OCI-LY3 (cell line): ENCODE measurements around the gene SOCS1.
"Not testable (repeated sequence)": the region's sequence is repeated elsewhere in the genome, so short reads cannot be mapped to it uniquely, and the experiment has no call there.

Experiments
- H2AFZ ChIP-seq: fragments of 200-600, 300-600 bp; shearing (Covaris generic); 2 replicates; pipeline ENCODE4 v1.6.0; 2014; ENCODE audit warnings: antibody characterized with exemption, low read depth, low read length
- H3K27ac ChIP-seq: fragments of 200-600, 300-600 bp; sonication (generic); 2 replicates; pipeline ENCODE4 v1.5.1; 2014; ENCODE audit warnings: mild to moderate bottlenecking, low read length, moderate library complexity, mixed read lengths
- H3K27me3 ChIP-seq: fragments of 200-600, 300-600 bp; sonication (generic); 2 replicates; pipeline ENCODE4 v1.6.1; 2014; ENCODE audit warnings: low read depth, low read length, mixed read lengths
- H3K36me3 ChIP-seq: fragments of 200-600, 300-600 bp; sonication (generic); replicated peaks from 2 replicates; pipeline ENCODE3; 2014; ENCODE audit warnings: low read depth, low read length, mixed read lengths
- H3K4me1 ChIP-seq: fragments of 300-600, 200-600 bp; sonication (generic); 2 replicates; pipeline ENCODE4 v1.6.1; 2014; ENCODE audit warnings: low read length, mixed read lengths
- H3K4me2 ChIP-seq: fragments of 200-600, 300-600 bp; sonication (generic); 2 replicates; pipeline ENCODE4 v1.6.1; 2014; ENCODE audit warnings: low read length, mixed read lengths
- H3K4me3 ChIP-seq: fragments of 300-600, 200-600 bp; sonication (generic); 2 replicates; pipeline ENCODE4 v1.5.1; 2014; ENCODE audit warnings: antibody characterized with exemption, mild to moderate bottlenecking, low read length, moderate library complexity
- H3K79me2 ChIP-seq: fragments of 300-600, 200-600 bp; shearing (Covaris generic); 2 replicates; pipeline ENCODE4 v1.6.1; 2014; ENCODE audit warnings: mild to moderate bottlenecking, low read length, mixed read lengths
- H3K9ac ChIP-seq: fragments of 300-600, 200-600 bp; shearing (Covaris generic); 2 replicates; pipeline ENCODE4 v1.6.0; 2014; ENCODE audit warnings: mild to moderate bottlenecking, low read length, moderate library complexity
- H3K9me3 ChIP-seq: fragments of 200-600, 300-600 bp; shearing (Covaris generic); 2 replicates; pipeline ENCODE4 v1.6.1; 2014; ENCODE audit warnings: low read length, mixed read lengths; ENCODE audit not compliant: insufficient read depth
- H4K20me1 ChIP-seq: fragments of 200-600, 300-600 bp; sonication (generic); 2 replicates; pipeline ENCODE4 v1.6.1; 2016; ENCODE audit warnings: low read length, mixed read lengths; ENCODE audit not compliant: insufficient read depth
- EZH2phosphoT487 ChIP-seq: fragments of 200-600 bp; shearing (Covaris generic); IDR thresholded peaks from 2 replicates; pipeline ENCODE4 v1.6.1; 2018; ENCODE audit warnings: antibody characterized with exemption, mixed run types, low read depth
- TF ChIP-seq, protein P1 (sequence below): fragments of 200-600, 300-600 bp; sonication (generic); IDR thresholded peaks from 2 replicates; pipeline ENCODE4 v1.5.1; 2014; ENCODE audit warnings: antibody characterized with exemption, low read length, low read depth

SOCS1 gene

GRCh38 chr16:11290102-11290893 lies 34.3 kb upstream of the SOCS1 start:
- H3K36me3 ChIP-seq = peaks cover 6% of the 10 kb centered on the region
- TF ChIP-seq, protein P1, sequence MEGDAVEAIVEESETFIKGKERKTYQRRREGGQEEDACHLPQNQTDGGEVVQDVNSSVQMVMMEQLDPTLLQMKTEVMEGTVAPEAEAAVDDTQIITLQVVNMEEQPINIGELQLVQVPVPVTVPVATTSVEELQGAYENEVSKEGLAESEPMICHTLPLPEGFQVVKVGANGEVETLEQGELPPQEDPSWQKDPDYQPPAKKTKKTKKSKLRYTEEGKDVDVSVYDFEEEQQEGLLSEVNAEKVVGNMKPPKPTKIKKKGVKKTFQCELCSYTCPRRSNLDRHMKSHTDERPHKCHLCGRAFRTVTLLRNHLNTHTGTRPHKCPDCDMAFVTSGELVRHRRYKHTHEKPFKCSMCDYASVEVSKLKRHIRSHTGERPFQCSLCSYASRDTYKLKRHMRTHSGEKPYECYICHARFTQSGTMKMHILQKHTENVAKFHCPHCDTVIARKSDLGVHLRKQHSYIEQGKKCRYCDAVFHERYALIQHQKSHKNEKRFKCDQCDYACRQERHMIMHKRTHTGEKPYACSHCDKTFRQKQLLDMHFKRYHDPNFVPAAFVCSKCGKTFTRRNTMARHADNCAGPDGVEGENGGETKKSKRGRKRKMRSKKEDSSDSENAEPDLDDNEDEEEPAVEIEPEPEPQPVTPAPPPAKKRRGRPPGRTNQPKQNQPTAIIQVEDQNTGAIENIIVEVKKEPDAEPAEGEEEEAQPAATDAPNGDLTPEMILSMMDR = no peak
- TF ChIP-seq EZH2phosphoT487 = no peak

DNA sequence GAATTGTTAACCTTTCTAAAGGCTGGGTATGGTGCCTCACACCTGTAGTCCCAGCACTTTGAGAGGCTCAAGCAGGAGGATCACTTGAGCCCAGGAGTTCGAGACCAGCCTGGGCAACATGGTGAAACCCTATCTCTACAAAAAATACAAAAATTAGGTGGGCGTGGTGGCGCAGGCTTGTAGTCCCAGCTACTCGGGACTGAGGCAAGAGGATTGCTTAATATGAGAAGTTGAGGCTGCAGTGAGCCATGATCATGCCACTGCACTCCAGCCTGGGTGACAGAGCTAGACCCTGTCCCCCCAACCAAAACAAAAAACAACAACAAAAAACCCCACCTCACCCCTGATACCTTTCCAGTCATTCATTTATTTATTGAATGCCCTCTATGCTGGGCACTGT lies 33.7 kb upstream of the SOCS1 start:
- H3K9me3 ChIP-seq, H3K4me2 ChIP-seq, H2AFZ ChIP-seq, H4K20me1 ChIP-seq, H3K9ac ChIP-seq, H3K4me3 ChIP-seq, H3K36me3 ChIP-seq, H3K27ac ChIP-seq, H3K27me3 ChIP-seq, H3K79me2 ChIP-seq: not testable (repeated sequence)
- H3K4me1 ChIP-seq = peaks cover 26% of the 10 kb centered on the region

More at GRCh38 chr16:11290102-11290893, 34.3 kb upstream of the SOCS1 start:
- no peaks in the 10 kb centered on the region for H4K20me1 ChIP-seq
- H3K9me3 ChIP-seq = no peaks in the 10 kb centered on the region
- no peaks in the 10 kb centered on the region for H3K79me2 ChIP-seq
- H3K4me1 ChIP-seq = peaks cover 21% of the 10 kb centered on the region
- no peak overlapping the region for H3K4me2 ChIP-seq
- H3K9ac ChIP-seq = no peak overlapping the region
- no peak overlapping the region for H2AFZ ChIP-seq
- H3K4me3 ChIP-seq = no peak overlapping the region
- H3K27me3 ChIP-seq = peaks cover 5% of the 10 kb centered on the region; the same call in 1 of the 2 replicates
- no peak overlapping the region for H3K27ac ChIP-seq

GRCh38 chr16:11289202-11289601 lies 33.2 kb upstream of the SOCS1 start:
- Histone ChIP-seq H3K79me2 (no peaks in the 10 kb centered on the region), H4K20me1 (no peaks in the 10 kb centered on the region), H3K4me2 (no peak overlapping the region), H3K9ac (no peak overlapping the region), H3K27ac (no peak overlapping the region), H2AFZ (no peak overlapping the region), H3K9me3 (no peaks in the 10 kb centered on the region), H3K36me3 (peaks cover 6% of the 10 kb centered on the region), H3K4me1 (peaks cover 26% of the 10 kb centered on the region), H3K4me3 (no peak overlapping the region), H3K27me3 (peaks cover 5% of the 10 kb centered on the region; the same call in 1 of the 2 replicates)
- TF ChIP-seq, protein P1 = no peak
- TF ChIP-seq EZH2phosphoT487 = no peak

- H3K9me3 ChIP-seq = no peaks in the 10 kb centered on the region
- H3K36me3 ChIP-seq = peaks cover 6% of the 10 kb centered on the region
- no peak overlapping the region for H3K9ac ChIP-seq
- peak overlapping the region; percentile 7; the same call in 1 of the 2 replicates for H3K4me2 ChIP-seq
- no peak overlapping the region for H3K4me3 ChIP-seq
- peaks cover 26% of the 10 kb centered on the region for H3K4me1 ChIP-seq
- no peaks in the 10 kb centered on the region for H4K20me1 ChIP-seq
- H3K27ac ChIP-seq = no peak overlapping the region
- no peak overlapping the region for H2AFZ ChIP-seq
- TF ChIP-seq, protein P1 = no peak
- TF ChIP-seq EZH2phosphoT487 = no peak
- no peaks in the 10 kb centered on the region for H3K27me3 ChIP-seq
- H3K79me2 ChIP-seq = no peaks in the 10 kb centered on the region
Measured at GRCh38 chr16:11285842-11286241, 29.8 kb upstream of the SOCS1 start.
